ENCODE measurements around the gene KCNN3.
A peak's percentile ranks its signal among the peaks of the same experiment; 100 is the strongest.

Gene KCNN3

GRCh38 chr1:154797175-154797574 lies 72.9 kb downstream of the KCNN3 start:
- FAIRE-seq (no peak), DNase-seq (ENCODE audit: insufficient read length) (no peak)
- TF ChIP-seq POLR2A (IDR thresholded peaks at IDR 0.05; ENCODE audit: low read depth, low read length) (no peak), TAF1 (IDR thresholded peaks at IDR 0.05; ENCODE audit: borderline replicate concordance, low read depth, low read length) (no peak), POLR2AphosphoS5 (IDR thresholded peaks at IDR 0.05; ENCODE audit: low read depth, low read length) (no peak)

GRCh38 chr1:154796303-154796892 lies 73.7 kb downstream of the KCNN3 start:
- DNase-seq (ENCODE audit: insufficient read length) = no peak
- TF ChIP-seq POLR2AphosphoS5 (IDR thresholded peaks at IDR 0.05; ENCODE audit: low read depth, low read length) = no peak
- no peak for TF ChIP-seq POLR2A (IDR thresholded peaks at IDR 0.05; ENCODE audit: low read depth, low read length)
- TF ChIP-seq TAF1 (IDR thresholded peaks at IDR 0.05; ENCODE audit: borderline replicate concordance, low read depth, low read length) = no peak
- no peak for FAIRE-seq

GRCh38 chr1:154794608-154795007 lies 75.5 kb downstream of the KCNN3 start:
- FAIRE-seq (no peak), DNase-seq (ENCODE audit: insufficient read length) (no peak)
- no peak for TF ChIP-seq POLR2AphosphoS5 (IDR thresholded peaks at IDR 0.05; ENCODE audit: low read depth, low read length)
- no peak for TF ChIP-seq TAF1 (IDR thresholded peaks at IDR 0.05; ENCODE audit: borderline replicate concordance, low read depth, low read length)
- TF ChIP-seq POLR2A (IDR thresholded peaks at IDR 0.05; ENCODE audit: low read depth, low read length) = no peak

GRCh38 chr1:154793685-154794084 lies 76.4 kb downstream of the KCNN3 start:
- FAIRE-seq (no peak), DNase-seq (ENCODE audit: insufficient read length) (no peak)
- no peak for TF ChIP-seq TAF1 (IDR thresholded peaks at IDR 0.05; ENCODE audit: borderline replicate concordance, low read depth, low read length)
- no peak for TF ChIP-seq POLR2AphosphoS5 (IDR thresholded peaks at IDR 0.05; ENCODE audit: low read depth, low read length)
- no peak for TF ChIP-seq POLR2A (IDR thresholded peaks at IDR 0.05; ENCODE audit: low read depth, low read length)

GRCh38 chr1:154792899-154793298 lies 77.2 kb downstream of the KCNN3 start:
- DNase-seq (ENCODE audit: insufficient read length) (no peak), FAIRE-seq (peak; percentile 76)
- no peak for TF ChIP-seq POLR2AphosphoS5 (IDR thresholded peaks at IDR 0.05; ENCODE audit: low read depth, low read length)

- no peak for TF ChIP-seq POLR2A (IDR thresholded peaks at IDR 0.05; ENCODE audit: low read depth, low read length)
- no peak for TF ChIP-seq TAF1 (IDR thresholded peaks at IDR 0.05; ENCODE audit: borderline replicate concordance, low read depth, low read length)
- no peak for TF ChIP-seq POLR2AphosphoS5 (IDR thresholded peaks at IDR 0.05; ENCODE audit: low read depth, low read length)
- peak; percentile 75 for DNase-seq (ENCODE audit: insufficient read length)
- peak; percentile 93 for FAIRE-seq
Measured at GRCh38 chr1:154791292-154792166, 78.6 kb downstream of the KCNN3 start.

- FAIRE-seq (no peak), DNase-seq (ENCODE audit: insufficient read length) (no peak)
- TF ChIP-seq TAF1 (IDR thresholded peaks at IDR 0.05; ENCODE audit: borderline replicate concordance, low read depth, low read length) (no peak), POLR2A (IDR thresholded peaks at IDR 0.05; ENCODE audit: low read depth, low read length) (no peak), POLR2AphosphoS5 (IDR thresholded peaks at IDR 0.05; ENCODE audit: low read depth, low read length) (no peak)
Measured at GRCh38 chr1:154788886-154789285, 81.2 kb downstream of the KCNN3 start.

- FAIRE-seq = no peak
- TF ChIP-seq POLR2AphosphoS5 (IDR thresholded peaks at IDR 0.05; ENCODE audit: low read depth, low read length) = no peak
- no peak for TF ChIP-seq TAF1 (IDR thresholded peaks at IDR 0.05; ENCODE audit: borderline replicate concordance, low read depth, low read length)
- TF ChIP-seq POLR2A (IDR thresholded peaks at IDR 0.05; ENCODE audit: low read depth, low read length) = no peak
- DNase-seq (ENCODE audit: insufficient read length) = no peak
Measured at GRCh38 chr1:154788110-154788870, 81.8 kb downstream of the KCNN3 start.

GRCh38 chr1:154786804-154787570 lies 83.1 kb downstream of the KCNN3 start:
- FAIRE-seq (peak; percentile 40), DNase-seq (ENCODE audit: insufficient read length) (no peak)
- TF ChIP-seq POLR2A (IDR thresholded peaks at IDR 0.05; ENCODE audit: low read depth, low read length) = no peak
- no peak for TF ChIP-seq POLR2AphosphoS5 (IDR thresholded peaks at IDR 0.05; ENCODE audit: low read depth, low read length)

- DNase-seq (ENCODE audit: insufficient read length) (peak; percentile 65), FAIRE-seq (peak; percentile 95)
- TF ChIP-seq POLR2AphosphoS5 (IDR thresholded peaks at IDR 0.05; ENCODE audit: low read depth, low read length) (no peak), TAF1 (IDR thresholded peaks at IDR 0.05; ENCODE audit: borderline replicate concordance, low read depth, low read length) (no peak), POLR2A (IDR thresholded peaks at IDR 0.05; ENCODE audit: low read depth, low read length) (peak; percentile 36; the same call in 1 of the 2 replicates)
Measured at GRCh38 chr1:154784924-154785531, 85.1 kb downstream of the KCNN3 start.
